ENCODE measurements around the gene ZDHHC14.
"Not testable (repeated sequence)": the region's sequence is repeated elsewhere in the genome, so short reads cannot be mapped to it uniquely, and the experiment has no call there.

Gene ZDHHC14

GRCh38 chr6:157681041-157681650 lies 300.2 kb downstream of the ZDHHC14 start:
- DNase-seq (ENCODE audit: low read depth in 2 of 3, low spot score in 1 of 3), result no peak

GRCh38 chr6:157682856-157683481 lies 302.0 kb downstream of the ZDHHC14 start:
- DNase-seq (ENCODE audit: low read depth in 2 of 3, low spot score in 1 of 3), result no peak

- DNase-seq (ENCODE audit: low read depth in 2 of 3, low spot score in 1 of 3), result no peak
These were observed 302.7 kb downstream of the ZDHHC14 start for GRCh38 chr6:157683707-157684106.

GRCh38 chr6:157684620-157685299 lies 303.8 kb downstream of the ZDHHC14 start:
- DNase-seq (ENCODE audit: low read depth in 2 of 3, low spot score in 1 of 3), result no peak

DNA sequence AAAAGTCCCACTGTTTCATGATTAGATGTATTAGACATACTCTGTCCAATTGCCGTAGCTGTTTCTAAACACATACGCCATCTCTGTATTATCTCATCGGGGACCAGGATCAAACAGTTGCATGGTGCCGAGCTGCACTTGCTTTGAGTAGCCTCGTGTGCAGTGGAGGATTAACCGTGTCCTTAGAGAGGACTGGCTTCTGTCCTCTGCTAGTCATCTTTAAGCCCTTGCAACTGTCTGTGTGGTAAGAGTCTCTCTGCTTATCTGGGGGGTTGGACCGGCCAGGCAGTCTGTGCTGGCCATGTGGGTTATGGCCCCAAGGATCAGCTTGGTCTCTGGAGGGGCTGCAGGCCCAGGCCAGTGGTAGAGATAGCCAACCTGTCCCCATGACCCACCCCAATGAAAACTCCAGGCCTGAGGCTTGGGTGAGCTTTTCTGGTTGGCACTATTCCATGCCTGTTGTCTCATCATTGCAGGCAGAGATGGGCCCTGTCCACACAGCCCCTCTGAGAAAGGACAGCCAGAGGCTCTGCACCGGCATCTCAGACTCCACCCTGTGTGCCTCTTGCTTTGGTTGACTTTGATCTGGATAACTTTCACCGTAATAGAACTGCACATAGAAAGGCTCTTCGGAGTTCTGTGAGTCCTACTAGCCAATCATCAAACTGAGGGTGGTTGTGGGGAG lies 304.7 kb downstream of the ZDHHC14 start:
- no peak for DNase-seq (ENCODE audit: low read depth in 2 of 3, low spot score in 1 of 3)

DNA sequence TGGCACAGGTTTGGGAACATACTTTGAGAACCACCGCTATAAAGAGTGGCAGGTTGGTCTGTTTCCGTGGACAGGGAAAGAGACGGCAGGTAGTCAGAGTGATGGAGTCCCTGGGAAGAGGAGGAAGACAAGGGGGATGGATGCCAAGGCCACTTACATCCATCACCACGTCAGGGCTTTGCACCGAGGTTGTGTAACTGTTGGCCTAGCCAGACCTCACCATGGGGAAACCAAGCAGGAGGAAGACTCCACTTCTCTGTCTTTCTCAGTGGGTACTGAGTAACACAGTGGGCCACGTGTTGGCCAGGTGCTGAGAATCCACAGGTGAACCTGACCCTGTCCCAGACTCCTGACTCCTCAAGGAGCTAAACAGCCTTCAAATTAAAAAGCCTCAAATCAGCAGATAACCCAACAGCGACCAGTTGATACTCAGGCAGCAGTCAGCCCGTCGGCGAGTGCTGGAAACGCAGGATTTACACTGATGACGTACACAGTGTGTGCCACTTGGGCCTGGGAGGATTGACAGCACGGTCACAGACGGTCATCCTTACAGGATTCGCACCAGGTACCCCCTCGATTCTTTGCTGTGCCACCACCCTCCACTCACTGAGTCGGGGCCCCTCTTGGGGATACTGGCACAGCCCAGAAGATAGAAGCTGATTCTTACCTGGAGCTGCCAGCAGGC lies 307.4 kb downstream of the ZDHHC14 start:
- DNase-seq (ENCODE audit: low read depth in 2 of 3, low spot score in 1 of 3), result no peak

GRCh38 chr6:157688960-157689599 lies 308.1 kb downstream of the ZDHHC14 start:
- no peak for DNase-seq (ENCODE audit: low read depth in 2 of 3, low spot score in 1 of 3)

DNA sequence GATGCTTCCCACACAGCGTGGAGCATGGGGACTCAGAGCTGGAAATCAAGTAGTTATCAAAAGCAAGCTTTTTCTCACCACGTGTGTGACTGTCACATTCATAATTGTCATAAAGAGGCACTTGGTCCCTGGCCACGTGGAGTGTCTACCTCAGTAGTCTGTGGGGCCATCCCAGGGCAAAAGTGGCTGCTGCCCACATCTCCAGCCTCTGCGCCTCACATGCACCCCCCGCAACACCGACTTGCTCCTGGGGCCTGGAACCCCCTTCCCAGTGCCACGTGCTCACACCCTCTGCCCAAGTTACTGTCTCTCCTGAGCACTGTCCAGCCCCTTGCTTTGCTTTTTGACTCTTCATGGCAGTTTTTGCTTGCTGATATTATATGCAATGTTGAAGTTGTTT lies 308.9 kb downstream of the ZDHHC14 start:
- no peak for DNase-seq (ENCODE audit: low read depth in 2 of 3, low spot score in 1 of 3)

GRCh38 chr6:157690441-157691210 lies 309.6 kb downstream of the ZDHHC14 start:
- DNase-seq (ENCODE audit: low read depth in 2 of 3, low spot score in 1 of 3), result no peak

- DNase-seq (ENCODE audit: low read depth in 2 of 3, low spot score in 1 of 3), result not testable (repeated sequence)
These were observed 310.6 kb downstream of the ZDHHC14 start for GRCh38 chr6:157691621-157692020.

DNA sequence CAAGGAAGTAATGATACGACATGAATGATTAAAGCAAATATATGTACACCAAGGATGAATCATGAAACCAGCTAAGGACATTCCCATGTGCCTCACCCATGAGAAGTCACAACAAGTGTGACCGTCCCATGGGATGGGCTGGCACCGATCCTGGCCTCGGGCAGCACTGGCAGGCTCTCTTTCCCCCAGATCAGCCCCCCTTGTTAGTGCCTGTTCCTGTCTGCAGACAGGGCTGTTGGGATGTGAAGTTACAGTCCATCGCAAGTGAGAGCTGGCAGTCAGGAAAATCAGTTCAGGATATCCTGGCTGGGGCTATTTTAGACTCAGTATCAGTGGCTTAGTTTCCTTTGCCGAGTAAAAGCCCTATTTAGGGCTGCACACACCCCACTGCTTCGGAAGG lies 312.9 kb downstream of the ZDHHC14 start:
- no peak for DNase-seq (ENCODE audit: low read depth in 2 of 3, low spot score in 1 of 3)

DNA sequence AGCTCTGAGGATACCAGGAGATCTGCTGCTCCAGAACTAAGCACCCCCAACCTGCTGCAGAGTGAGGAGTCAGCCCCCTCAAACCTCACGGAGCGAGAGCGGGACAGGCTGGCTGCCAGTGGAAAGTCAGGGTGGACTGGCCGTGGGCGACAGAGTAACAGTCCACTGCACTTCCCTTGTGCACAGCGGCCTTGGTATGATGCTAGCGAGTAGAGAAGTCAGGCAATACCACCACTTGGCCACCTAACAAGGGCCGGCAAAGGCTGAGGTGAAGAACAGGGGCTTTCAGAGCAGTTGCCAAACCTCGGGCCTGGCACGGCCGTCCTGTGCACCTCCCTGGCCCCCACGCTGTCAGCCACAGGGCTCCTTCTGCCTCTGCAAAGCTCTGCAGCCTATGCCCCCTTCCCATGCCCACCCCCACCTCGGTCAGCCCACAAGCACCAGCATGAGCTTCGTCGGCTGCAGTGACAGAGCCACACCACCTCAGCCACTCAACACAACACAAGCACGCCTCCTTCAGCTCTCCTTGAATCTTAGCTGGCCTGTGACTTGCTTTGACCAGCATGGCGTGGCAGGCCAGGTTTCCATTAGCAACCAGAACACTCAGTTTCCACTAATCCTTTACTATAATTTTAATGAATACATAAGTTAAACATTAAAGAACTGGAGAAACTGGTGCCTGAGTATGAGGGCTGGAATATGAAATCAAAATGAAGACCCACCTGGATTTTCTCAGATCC lies 314.5 kb downstream of the ZDHHC14 start:
- no peak for DNase-seq (ENCODE audit: low read depth in 2 of 3, low spot score in 1 of 3)

DNA sequence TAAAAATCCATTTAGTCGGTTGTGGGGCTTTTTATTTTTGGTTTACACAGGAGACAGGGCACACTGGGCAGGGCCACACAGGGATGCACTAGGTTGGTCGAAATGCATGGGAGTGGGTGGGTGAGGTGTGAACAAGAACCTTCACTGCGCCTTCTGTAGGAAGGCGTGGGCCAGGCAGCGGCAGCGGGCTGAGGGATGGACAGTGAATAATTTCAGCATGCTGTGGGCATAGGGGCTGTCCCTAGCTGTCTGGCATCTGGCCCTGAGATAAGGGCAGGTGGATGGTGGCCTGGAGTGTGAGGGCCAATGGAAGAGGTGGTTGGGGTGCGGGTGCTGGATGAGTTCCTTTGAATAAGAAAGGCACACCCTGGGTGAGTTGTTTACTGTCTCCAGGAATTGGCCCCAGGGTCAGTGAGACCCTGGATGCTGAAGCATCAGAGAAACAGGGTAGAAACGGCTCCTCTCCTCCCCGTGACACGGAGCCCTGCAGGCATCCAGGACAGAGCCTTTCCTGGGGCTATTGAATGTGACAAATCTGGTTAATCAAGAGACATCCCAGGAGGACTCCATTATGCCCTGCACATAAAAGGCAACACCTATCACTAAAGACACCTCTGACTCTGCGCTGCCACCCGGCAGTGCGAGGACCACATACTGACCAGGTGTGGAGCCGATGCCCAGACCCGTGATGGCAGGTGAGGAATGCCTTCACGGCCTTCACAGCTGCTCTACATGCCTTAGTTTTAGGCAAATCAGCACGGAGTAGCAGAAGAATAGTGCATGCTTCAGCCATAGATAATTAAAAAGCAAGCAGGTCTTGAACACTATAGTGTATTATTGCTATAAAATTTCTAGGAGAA lies 319.0 kb downstream of the ZDHHC14 start:
- no peak for DNase-seq (ENCODE audit: low read depth in 2 of 3, low spot score in 1 of 3)

GRCh38 chr6:157706351-157706750 lies 325.4 kb downstream of the ZDHHC14 start:
- not testable (repeated sequence) for DNase-seq (ENCODE audit: low read depth in 2 of 3, low spot score in 1 of 3)

GRCh38 chr6:157706883-157707282 lies 325.9 kb downstream of the ZDHHC14 start:
- DNase-seq (ENCODE audit: low read depth in 2 of 3, low spot score in 1 of 3), result no peak

- no peak for DNase-seq (ENCODE audit: low read depth in 2 of 3, low spot score in 1 of 3)
These were observed 326.6 kb downstream of the ZDHHC14 start for GRCh38 chr6:157707576-157707975.

DNA sequence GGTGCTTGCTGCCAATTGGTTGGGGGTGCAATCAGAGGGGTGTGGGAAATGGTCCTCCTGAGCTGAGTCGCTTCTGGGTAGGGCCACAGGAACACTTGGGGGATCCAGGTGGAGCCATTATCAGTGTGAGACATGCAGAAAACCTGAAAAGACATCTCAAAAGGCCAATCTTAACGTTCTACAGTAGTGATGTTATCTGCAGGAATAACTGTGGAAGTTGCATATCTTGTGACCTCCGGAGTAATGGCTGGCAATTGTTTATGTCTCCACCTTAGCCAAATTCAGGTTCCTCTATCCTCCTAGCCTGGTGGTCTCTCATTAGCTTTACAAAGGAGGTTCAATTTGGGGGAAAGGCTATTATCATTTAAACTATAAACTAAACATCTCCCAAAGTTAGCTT lies 327.2 kb downstream of the ZDHHC14 start:
- DNase-seq (ENCODE audit: low read depth in 2 of 3, low spot score in 1 of 3), result no peak

DNA sequence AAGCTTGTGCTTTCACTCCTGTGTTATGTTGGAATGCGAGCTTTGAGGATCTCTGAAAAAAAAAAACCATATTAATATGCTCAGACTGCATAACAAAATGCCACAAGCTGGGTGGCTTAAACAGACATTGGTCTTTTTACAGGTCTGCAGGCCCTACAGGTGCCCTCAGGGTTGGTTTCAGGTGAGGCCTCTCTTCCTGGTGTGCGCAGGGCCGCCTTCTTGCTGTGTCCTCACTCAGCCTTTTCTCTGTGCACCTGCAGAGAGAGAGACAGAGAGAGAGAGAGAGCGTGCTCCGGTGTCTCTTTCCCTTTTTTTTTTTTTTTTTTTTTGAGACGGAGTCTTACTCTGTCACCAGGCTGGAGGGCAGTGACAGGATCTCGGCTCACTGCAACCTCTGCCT lies 327.9 kb downstream of the ZDHHC14 start:
- DNase-seq (ENCODE audit: low read depth in 2 of 3, low spot score in 1 of 3), result no peak

DNA sequence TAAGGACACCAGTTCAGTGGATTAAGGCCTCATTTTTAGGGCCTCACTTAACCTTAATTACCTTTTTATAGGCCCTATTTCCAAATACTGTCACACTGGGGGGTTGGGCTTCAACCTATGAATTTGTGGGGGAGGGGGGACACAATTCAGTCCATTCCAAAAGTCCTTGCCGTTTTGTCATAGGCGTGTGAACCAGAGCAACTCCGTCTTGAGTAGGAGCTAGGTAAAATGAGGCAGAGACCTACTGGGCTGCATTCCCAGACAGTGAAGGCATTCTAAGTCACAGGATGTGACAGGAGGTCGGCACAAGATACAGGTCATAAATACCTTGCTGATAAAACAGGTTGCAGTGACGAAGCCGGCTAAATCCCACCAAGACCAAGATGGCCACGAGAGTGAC lies 328.6 kb downstream of the ZDHHC14 start:
- DNase-seq (ENCODE audit: low read depth in 2 of 3, low spot score in 1 of 3), result no peak
